K562 (cell line): ENCODE results near the gene IL12RB1. TPM values are rescaled to one million over a fixed set of nuclear protein-coding genes. Genes with fewer than 3 reads are reported as not detected.

ENCODE experiments used
- ATAC-seq: fragments of 200-7000 bp; cut with Tn5 transposase; 3 replicates; pipeline ENCODE4 v1.9.1; 2020; ENCODE audit warnings: moderate library complexity
- BruUV-seq: library from RNA; stranded (reverse); fragments of 400-500 nt; replicated peaks from 2 replicates; lab custom pipeline; 2021; lab: Mats Ljungman, UMichigan
- CTCF ChIA-PET: fragments of 300-600 bp; formaldehyde crosslinking; extraction: SDS; loops from one replicate; lab custom pipeline; 2021; ENCODE audit warnings: low intra/inter-chr PET ratio; lab: Yijun Ruan, JAX
- POLR2A ChIA-PET: fragments of 300-600, 350-650 bp; sonication (Branson Sonifier 250); formaldehyde crosslinking; extraction: SDS; loops from one replicate; lab custom pipeline; 2021; ENCODE audit warnings: antibody characterized with exemption, inconsistent platforms; lab: Yijun Ruan, JAX
- DNase-seq, 4 experiments: peaks; one replicate each; pipeline versions ENCODE4 v3.0.0 to v3.0.0-alpha.2; 2011 to 2018; ENCODE audit warnings: low spot score in 3 of 4, mixed read lengths in 3 of 4; ENCODE audit errors: extremely low read depth in 1 of 4
- FAIRE-seq: peaks from 2 replicates; lab custom pipeline; 2011; peaks lifted over from hg19 to GRCh38; lab: Jason Lieb, UNC
- H2AFZ ChIP-seq: 2 replicates; pipeline ENCODE4 v1.6.0; 2011; ENCODE audit warnings: low read depth, low read length, control low read depth, inconsistent platforms
- H3K27ac ChIP-seq: fragments of 200-600 bp; 3 replicates; pipeline ENCODE4 v1.8.0; 2011; ENCODE audit warnings: low read depth, mild to moderate bottlenecking, control low read depth, inconsistent platforms, low read length, moderate library complexity, mixed read lengths; ENCODE audit errors: extremely low read depth
- H3K27me3 ChIP-seq, 2 experiments: fragments of 300-600 bp in 1 of 2; 2 replicates in 1 of 2; 3 replicates in 1 of 2; pipeline versions ENCODE4 v1.6.0 to v1.8.0; 2011; ENCODE audit warnings: inconsistent platforms in 2 of 2, low read length in 2 of 2, mild to moderate bottlenecking in 1 of 2, mixed read lengths in 1 of 2, moderate library complexity in 1 of 2; ENCODE audit not compliant: control insufficient read depth in 2 of 2, insufficient read depth in 2 of 2
- H3K36me3 ChIP-seq: fragments of 300-600 bp; 3 replicates; pipeline ENCODE4 v1.8.0; 2011; ENCODE audit warnings: mild to moderate bottlenecking, low read length, inconsistent platforms; ENCODE audit not compliant: control insufficient read depth, insufficient read depth
- H3K4me1 ChIP-seq, 2 experiments: fragments of 200-600 bp in 1 of 2; replicated peaks in 1 of 2; 2 replicates in 1 of 2; 3 replicates in 1 of 2; pipeline versions ENCODE4 v1.5.1 to v1.8.0; 2011; ENCODE audit warnings: inconsistent platforms in 2 of 2, low read length in 2 of 2, mild to moderate bottlenecking in 1 of 2, mixed read lengths in 1 of 2, moderate library complexity in 1 of 2; ENCODE audit not compliant: control insufficient read depth in 2 of 2, insufficient read depth in 2 of 2
- H3K4me2 ChIP-seq: 2 replicates; pipeline ENCODE4 v1.6.1; 2011; ENCODE audit warnings: low read length, control low read depth, inconsistent platforms, mixed read lengths; ENCODE audit not compliant: insufficient read depth
- H3K4me3 ChIP-seq: fragments of 200-600 bp; sonication (generic), shearing (Covaris generic); 2 replicates; pipeline ENCODE4 v1.5.1; 2016; ENCODE audit warnings: control low read depth, inconsistent platforms
- H3K79me2 ChIP-seq: fragments of 200-600 bp; 3 replicates; pipeline ENCODE4 v1.8.0; 2011; ENCODE audit warnings: low read length, inconsistent platforms; ENCODE audit not compliant: control insufficient read depth, insufficient read depth
- H3K9ac ChIP-seq, 2 experiments: 2 replicates each; pipeline versions ENCODE4 v1.6.0 to v1.6.1; 2011; ENCODE audit warnings: low read depth in 2 of 2, low read length in 2 of 2, control low read depth in 1 of 2, inconsistent platforms in 1 of 2, mild to moderate bottlenecking in 1 of 2, mixed read lengths in 1 of 2; ENCODE audit not compliant: insufficient read depth in 1 of 2
- H3K9me1 ChIP-seq: one replicate; pipeline ENCODE4 v1.6.0; 2011; ENCODE audit warnings: inconsistent platforms, mild to moderate bottlenecking, low read length, moderate library complexity; ENCODE audit not compliant: control insufficient read depth, insufficient read depth
- H3K9me3 ChIP-seq: replicated peaks from 2 replicates; pipeline ENCODE4 v1.5.1; 2011; ENCODE audit warnings: low read depth, low read length, inconsistent platforms; ENCODE audit not compliant: control insufficient read depth, insufficient read depth
- H4K20me1 ChIP-seq: replicated peaks from 2 replicates; pipeline ENCODE4 v1.6.1; 2011; ENCODE audit warnings: low read length, inconsistent platforms, mixed read lengths; ENCODE audit not compliant: control insufficient read depth, insufficient read depth
- BMI1 ChIP-seq: fragments of 150-350 bp; IDR thresholded peaks from 2 replicates; pipeline ENCODE4 v1.6.1; 2014; ENCODE audit warnings: low read length
- CEBPG ChIP-seq, 3 experiments: fragments of 200-800 bp in 1 of 3; sonication (Bioruptor generic) in 1 of 3; sonication (generic) in 1 of 3; formaldehyde crosslinking in 1 of 3; IDR thresholded peaks in 2 of 3; conservative IDR thresholded peaks in 1 of 3; 2 replicates each; pipeline versions ENCODE4 v1.6.1 to v1.8.0; 2016 to 2022; ENCODE audit warnings: missing compliant biosample characterization in 2 of 3, missing genetic modification characterization in 2 of 3, mild to moderate bottlenecking in 1 of 3, missing genetic modification reagents in 1 of 3
- HCFC1 ChIP-seq: IDR thresholded peaks from 2 replicates; pipeline ENCODE4 v1.6.1; 2012; ENCODE audit warnings: low read depth, low read length, improper control_type of control experiment
- LARP7 ChIP-seq: fragments of 450-650 bp; IDR thresholded peaks from 2 replicates; pipeline ENCODE4 v1.6.1; 2016
- RBM25 ChIP-seq: fragments of 200-400 bp; formaldehyde crosslinking; IDR thresholded peaks from 2 replicates; pipeline ENCODE4 v1.6.1; 2018; ENCODE audit warnings: low read length, low read depth, moderate library complexity; ENCODE audit not compliant: severe bottlenecking
- ZBTB43 ChIP-seq: sonication (generic); formaldehyde crosslinking; IDR thresholded peaks from 2 replicates; pipeline ENCODE4 v1.8.0; 2023; ENCODE audit warnings: mild to moderate bottlenecking, missing genetic modification reagents
- ZC3H4 ChIP-seq: sonication (generic); formaldehyde crosslinking; IDR thresholded peaks from 2 replicates; pipeline ENCODE4 v1.9.0; 2021; ENCODE audit warnings: missing genetic modification reagents, borderline replicate concordance
- WGBS: fragments of 100-300 bp; shearing (Covaris generic); methylation state at CpG from one replicate; pipeline ENCODE4 v1.1.6; 2016; ENCODE audit warnings: low coverage, mixed read lengths; ENCODE audit not compliant: insufficient coverage; ENCODE audit errors: missing lambda C conversion rate; 5-methylcytosine and 5-hydroxymethylcytosine counted together
- in situ Hi-C: fragments of 300-500 bp; cut with MboI; formaldehyde crosslinking; loops from 4 replicates; pipeline ENCODE4 v1.15.0; 2018; ENCODE audit warnings: inconsistent platforms, mixed read lengths
- intact Hi-C: fragments of 100-400 bp; cut with micrococcal nuclease; formaldehyde crosslinking; loops from 2 replicates; pipeline ENCODE4 v1.14.2; 2022
- polyA plus RNA-seq, 8 experiments: library from polyadenylated mRNA; depleted of rRNA in 4 of 8; stranded (reverse) in 5 of 8; unstranded in 3 of 8; fragments of >200 nt; fragmentation: Nextera tagmentation in 2 of 8; fragmentation: Illumina TruSeq in 1 of 8; extraction: Ambion mirVana in 2 of 8; extraction: Trizol in 1 of 8; gene quantifications; 2 replicates each; pipeline versions ENCODE4 v1.2.1 to v1.2.3, GENCODE V29; 2011 to 2014; ENCODE audit warnings: inconsistent platforms in 1 of 8, missing spikeins in 1 of 8
- total RNA-seq, 7 experiments: library from RNA; depleted of rRNA in 6 of 7; stranded (reverse); fragments of >200 nt in 6 of 7; fragmentation: Illumina TruSeq in 2 of 7; extraction: Trizol in 2 of 7; gene quantifications; 2 replicates each; pipeline versions ENCODE4 v1.2.1 to v1.2.3, GENCODE V29; 2011 to 2021; ENCODE audit warnings: low replicate concordance in 1 of 7

The IL12RB1 gene
- total and polyA plus RNA-seq, 9 of the 15 experiments (the other 6 are each of a cell fraction or from before 2014, with no cell fraction given) = 0.04 to 0.07 (median 0.06) TPM; not detected in 5

GRCh38 chr19:18128805-18129204 is 42.1 kb upstream of the IL12RB1 start (continued):
- TF ChIP-seq ZC3H4 (CRISPR knock-in tag) (0 out of 2 replicates have a peak, but pooled peaks have one; percentile 28), RBM25 (peak; percentile 77)

GRCh38 chr19:18128044-18128443 is 41.3 kb upstream of the IL12RB1 start:
- no peak for FAIRE-seq
- TF ChIP-seq LARP7 (no peak), ZBTB43 (CRISPR knock-in tag) (no peak), CEBPG (CRISPR knock-in tag; IDR thresholded peaks at IDR 0.05) (peak; percentile 39; the same call in 1 of the 2 replicates), CEBPG (tag; conservative IDR thresholded peaks at IDR 0.05 in 1 of 2, IDR thresholded peaks at IDR 0.05 in 1 of 2) (peak in 1 of 2 experiments; percentile 44; a peak in 1 of 4 replicates), HCFC1 (no peak), BMI1 (no peak)
- TF ChIP-seq, all 486 proteins: peak for 1
- WGBS = 60% methylated on average over 2 of the region's 3 CpGs

More at GRCh38 chr19:18128044-18128443, 41.3 kb upstream of the IL12RB1 start:
- DNase-seq = no peak
- POLR2A ChIA-PET = interaction anchor here (0.5 to 1.7 kb wide), 4 partner anchors 10 to 62 kb away, joined by 3 to 5 read pairs (median 4); no protein-coding TSS in a partner anchor
- 0 out of 2 replicates have a peak, but pooled peaks cover 4% of the 10 kb centered on the region for H4K20me1 ChIP-seq
- peak; percentile 46; the same call in 2 of the 3 replicates for ATAC-seq
- CTCF ChIA-PET = no interaction called here
- no peaks in the 10 kb centered on the region for H3K9me3 ChIP-seq
- no peak overlapping the region for H3K4me3 ChIP-seq
- H3K4me2 ChIP-seq = no peak overlapping the region
- no peak overlapping the region for H2AFZ ChIP-seq
- H3K36me3 ChIP-seq = peaks cover 58% of the 10 kb centered on the region; the same call in 2 of the 3 replicates
- H3K27ac ChIP-seq = no peak overlapping the region
- in situ Hi-C loops = no loop called here
- no peaks in the 10 kb centered on the region for H3K9me1 ChIP-seq
- no TSS peak for BruUV-seq
- peaks cover 0 to 16% of the 10 kb centered on the region in 2 experiments; a peak in 2 of 5 replicates for H3K4me1 ChIP-seq
- H3K27me3 ChIP-seq = no peaks in the 10 kb centered on the region
- intact Hi-C loops = no loop called here
- no peaks in the 10 kb centered on the region for H3K79me2 ChIP-seq
- H3K9ac ChIP-seq = peak overlapping the region in 1 of 2 experiments; percentile 50; a peak in 2 of 4 replicates
